Naive B cell (primary cell): ENCODE data around the gene PANK2. TPM values are rescaled to one million over a fixed set of nuclear protein-coding genes. Genes with fewer than 3 reads are reported as not detected.
"Not testable (repeated sequence)": the region's sequence is repeated elsewhere in the genome, so short reads cannot be mapped to it uniquely, and the experiment has no call there.

Source experiments
- ATAC-seq, 2 donors: fragments of 150-1000 bp; cut with Tn5 transposase; 2 replicates each; pipeline ENCODE4 v1.10.0; 2021; ENCODE audit warnings: low read depth in 2 of 2, mild to moderate bottlenecking in 2 of 2, moderate library complexity in 2 of 2
- DNase-seq: peaks from one replicate; pipeline ENCODE4 v3.0.0; 2022
- H3K27ac Mint-ChIP-seq, 6 donors: one replicate each; pipeline ENCODE4 v1.8.0; 2020 to 2022; ENCODE audit warnings: mild to moderate bottlenecking in 6 of 6, mixed read lengths in 6 of 6, moderate library complexity in 5 of 6, inconsistent platforms in 2 of 6
- H3K27me3 Mint-ChIP-seq, 3 donors: one replicate each; pipeline ENCODE4 v1.8.0; 2021 to 2022; ENCODE audit warnings: mixed read lengths in 3 of 3, mild to moderate bottlenecking in 1 of 3
- H3K36me3 Mint-ChIP-seq, 2 donors: one replicate each; pipeline ENCODE4 v1.8.0; 2020 to 2022; ENCODE audit warnings: mixed read lengths in 2 of 2, inconsistent platforms in 1 of 2, mild to moderate bottlenecking in 1 of 2
- H3K4me1 Mint-ChIP-seq, 3 donors: one replicate each; pipeline ENCODE4 v1.8.0; 2020 to 2022; ENCODE audit warnings: mixed read lengths in 3 of 3, inconsistent platforms in 1 of 3, mild to moderate bottlenecking in 1 of 3, moderate library complexity in 1 of 3
- H3K4me3 Mint-ChIP-seq, 8 donors: one replicate each; pipeline ENCODE4 v1.8.0; 2020 to 2022; ENCODE audit warnings: mild to moderate bottlenecking in 8 of 8, mixed read lengths in 8 of 8, moderate library complexity in 8 of 8, inconsistent platforms in 2 of 8
- H3K9me3 Mint-ChIP-seq, 7 donors: one replicate each; pipeline ENCODE4 v1.8.0; 2020 to 2022; ENCODE audit warnings: mixed read lengths in 7 of 7, mild to moderate bottlenecking in 5 of 7, inconsistent platforms in 2 of 7, moderate library complexity in 1 of 7
- polyA plus RNA-seq, 6 donors: library from polyadenylated mRNA; unstranded; fragments of 300-500 nt; fragmentation: Illumina TruSeq; gene quantifications; one replicate each; pipeline ENCODE4 v1.2.3, GENCODE V29; 2021; ENCODE audit warnings: low read depth in 6 of 6

The PANK2 gene
- 10 to 100 TPM; 34.8 to 57.7 (median 45.9) TPM for polyA plus RNA-seq

GRCh38 chr20:3888622-3889488, at the start of gene PANK2:
Gene PANK2 (plus strand): TSS chr20:3889387.
- H3K27me3 Mint-ChIP-seq, result no peaks in the 10 kb centered on the region
- peak within 1 kb of the TSS; percentile 95 to 100 (median 98) for H3K27ac Mint-ChIP-seq
- peaks cover 0 to 2% (median 0%) of the 10 kb centered on the region in 7 donors for H3K9me3 Mint-ChIP-seq
- H3K4me3 Mint-ChIP-seq, result peak within 1 kb of the TSS; percentile 97 to 100 (median 99)
- H3K4me1 Mint-ChIP-seq, result peaks cover 54 to 69% (median 59%) of the 10 kb centered on the region in 3 donors
- peak; percentile 98 for DNase-seq
- H3K36me3 Mint-ChIP-seq, result peaks cover 5 to 7% of the 10 kb centered on the region in 2 donors
- ATAC-seq, result peak; percentile 95

- not testable (repeated sequence) for DNase-seq, H3K4me1 Mint-ChIP-seq, H3K27ac Mint-ChIP-seq, ATAC-seq, H3K27me3 Mint-ChIP-seq, H3K4me3 Mint-ChIP-seq, H3K9me3 Mint-ChIP-seq, H3K36me3 Mint-ChIP-seq
Measured at GRCh38 chr20:3840201-3840600, 49.0 kb upstream of the PANK2 start.

- Mint-ChIP-seq H3K4me3 (peak overlapping the region in 3 of 8 donors; percentile 2 to 54 (median 5)), H3K27ac (no peak overlapping the region), H3K9me3 (no peaks in the 10 kb centered on the region), H3K27me3 (no peaks in the 10 kb centered on the region), H3K4me1 (peaks cover 2 to 17% (median 7%) of the 10 kb centered on the region in 3 donors), H3K36me3 (no peaks in the 10 kb centered on the region)
- ATAC-seq (no peak), DNase-seq (no peak)
Measured at GRCh38 chr20:3842348-3842930, 46.7 kb upstream of the PANK2 start.

DNA sequence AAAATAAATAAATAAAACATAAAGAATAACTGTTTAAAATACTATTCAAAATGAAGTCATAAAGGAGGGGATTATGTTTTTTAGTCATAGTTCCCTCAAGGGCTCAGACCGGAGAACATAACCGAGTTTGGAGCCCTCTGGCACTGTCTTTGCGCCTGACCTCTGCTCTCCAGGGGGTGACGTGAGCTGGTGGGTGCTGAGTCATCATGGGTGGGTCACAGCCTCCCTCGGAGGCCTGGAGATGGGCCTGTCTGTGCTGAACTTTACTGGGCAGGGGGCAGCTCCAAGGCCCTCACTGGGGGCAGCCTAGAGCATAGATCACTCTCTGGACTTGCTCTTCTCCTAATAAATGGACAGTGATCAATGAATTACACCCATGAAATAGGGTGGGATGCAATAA, 45.7 kb upstream of the PANK2 start:
- ATAC-seq, result no peak
- Mint-ChIP-seq H3K9me3 (no peaks in the 10 kb centered on the region), H3K36me3 (no peaks in the 10 kb centered on the region), H3K27ac (no peak overlapping the region), H3K4me1 (peaks cover 10 to 27% (median 10%) of the 10 kb centered on the region in 3 donors), H3K4me3 (no peak overlapping the region), H3K27me3 (no peaks in the 10 kb centered on the region)
- DNase-seq, result no peak

DNA sequence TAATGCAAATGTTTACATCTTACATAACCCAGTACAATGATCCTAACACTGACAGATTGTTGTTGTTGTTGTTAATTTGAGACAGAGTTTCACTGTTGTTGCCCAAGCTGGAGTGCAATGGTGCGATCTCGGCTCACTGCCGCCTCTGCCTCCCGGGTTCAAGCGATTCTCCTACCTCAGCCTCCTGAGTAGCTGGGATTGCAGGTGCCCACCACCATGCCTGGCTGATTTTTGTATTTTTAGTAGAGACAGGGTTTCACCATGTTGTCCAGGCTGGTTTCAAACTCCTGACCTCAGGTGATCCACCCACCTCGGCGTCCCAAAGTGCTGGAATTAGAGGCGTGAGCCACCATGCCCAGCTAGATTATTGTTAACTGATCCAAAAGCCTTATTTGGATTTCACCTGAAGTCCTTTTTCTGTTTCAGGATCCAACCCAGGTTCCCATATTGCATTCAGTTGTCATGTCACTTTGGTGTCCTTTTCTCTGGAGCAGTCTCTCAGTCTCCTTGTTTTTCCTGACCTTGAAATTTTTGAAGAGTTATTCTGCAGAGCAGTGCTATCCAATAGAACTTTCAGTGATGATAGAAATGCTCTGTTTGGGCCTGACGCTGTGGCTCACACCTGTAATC, 45.1 kb upstream of the PANK2 start:
- Mint-ChIP-seq H3K4me3 (peak overlapping the region in 2 of 8 donors; percentile 15 to 24), H3K4me1 (peaks cover 13 to 32% (median 16%) of the 10 kb centered on the region in 3 donors), H3K27ac (peak overlapping the region in 1 of 6 donors; percentile 49)
- DNase-seq, H3K27me3 Mint-ChIP-seq, H3K36me3 Mint-ChIP-seq, ATAC-seq, H3K9me3 Mint-ChIP-seq: not testable (repeated sequence)

- ATAC-seq, result no peak
Measured at GRCh38 chr20:3846378-3846739, 42.8 kb upstream of the PANK2 start.

DNA sequence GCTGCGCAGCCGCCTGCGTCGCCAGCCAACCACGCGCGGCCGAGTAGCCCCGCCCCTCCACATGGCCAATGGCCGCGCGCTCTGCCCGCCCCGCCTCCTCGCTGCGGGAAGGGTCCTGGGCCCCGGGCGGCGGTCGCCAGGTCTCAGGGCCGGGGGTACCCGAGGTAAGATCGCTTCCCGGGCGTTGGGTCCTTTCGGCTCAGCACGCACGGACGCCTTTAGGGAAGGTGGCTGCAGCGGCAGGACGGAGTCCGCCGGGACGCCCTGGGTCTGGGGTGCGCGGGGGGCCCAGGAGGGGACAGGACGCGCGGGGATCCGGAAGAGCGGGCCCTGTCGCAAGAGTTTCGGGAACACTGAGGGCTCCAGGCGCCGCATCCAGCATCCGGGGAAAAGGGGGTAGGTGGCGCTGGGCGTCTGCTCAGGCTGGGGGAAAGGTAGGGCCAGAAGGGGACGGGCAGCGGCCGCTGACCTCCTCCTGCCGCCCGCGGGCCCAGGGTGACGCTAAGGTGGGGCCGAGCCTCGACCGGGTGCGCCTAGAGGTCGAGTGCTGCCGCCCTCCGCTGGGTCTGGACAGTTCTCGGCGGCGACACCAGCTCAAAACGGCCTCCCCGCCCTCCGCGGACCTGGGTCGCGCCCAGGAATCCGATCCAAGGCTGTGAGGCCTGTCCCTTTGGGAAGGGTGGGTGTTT, 42.3 kb upstream of the PANK2 start, which contains the start of gene MAVS:
Gene MAVS, plus strand, starts transcription at position 95 of the 689 bp plus-strand sequence. CDS start 7,791 bp downstream, outside the sequence.
- peak; percentile 86 for DNase-seq
- Mint-ChIP-seq H3K27ac (peak within 1 kb of the TSS; percentile 82 to 96 (median 88)), H3K27me3 (no peaks in the 10 kb centered on the region), H3K9me3 (no peaks in the 10 kb centered on the region), H3K4me3 (peak within 1 kb of the TSS; percentile 88 to 95 (median 90)), H3K36me3 (no peaks in the 10 kb centered on the region), H3K4me1 (peaks cover 17 to 39% (median 24%) of the 10 kb centered on the region in 3 donors)
- ATAC-seq, result peak; percentile 98

More at GRCh38 chr20:3846378-3846739, 42.8 kb upstream of the PANK2 start:
- peaks cover 17 to 39% (median 24%) of the 10 kb centered on the region in 3 donors for H3K4me1 Mint-ChIP-seq
- no peaks in the 10 kb centered on the region for H3K27me3 Mint-ChIP-seq
- no peaks in the 10 kb centered on the region for H3K9me3 Mint-ChIP-seq
- H3K4me3 Mint-ChIP-seq, result peak overlapping the region; percentile 88 to 95 (median 90)
- H3K27ac Mint-ChIP-seq, result peak overlapping the region; percentile 63 to 96 (median 88)
- H3K36me3 Mint-ChIP-seq, result no peaks in the 10 kb centered on the region
- no peak for DNase-seq

DNA sequence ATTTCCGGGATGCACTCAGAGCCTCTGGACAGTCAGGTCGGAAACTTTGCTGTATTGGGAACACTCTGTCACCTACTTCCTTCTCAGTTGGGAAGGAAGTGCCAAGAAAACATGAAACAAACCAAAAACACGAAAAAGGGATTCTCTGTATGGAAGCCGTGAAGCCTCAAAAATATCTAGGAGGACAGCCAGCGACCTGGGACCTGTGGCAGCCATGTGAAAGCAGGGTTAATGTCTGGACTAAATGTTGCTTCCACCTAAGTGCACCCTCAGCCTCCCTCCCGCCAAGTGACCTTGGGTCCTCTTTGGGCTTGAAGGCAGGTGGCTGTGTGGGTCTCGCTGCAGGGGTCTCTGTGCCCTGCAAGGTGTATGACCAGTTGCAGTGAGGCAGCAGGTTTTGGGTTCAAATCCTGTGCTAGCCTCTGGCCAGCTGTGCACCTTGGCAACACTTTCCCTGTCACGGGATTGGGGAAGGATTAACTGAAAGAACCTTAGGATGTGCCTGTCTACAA, 41.7 kb upstream of the PANK2 start:
- Mint-ChIP-seq H3K36me3 (no peaks in the 10 kb centered on the region), H3K27ac (peak overlapping the region; percentile 24 to 96 (median 84)), H3K4me3 (peak overlapping the region; percentile 88 to 95 (median 90)), H3K9me3 (no peaks in the 10 kb centered on the region), H3K4me1 (peaks cover 17 to 39% (median 24%) of the 10 kb centered on the region in 3 donors), H3K27me3 (no peaks in the 10 kb centered on the region)
- DNase-seq, result no peak
- ATAC-seq, result no peak

GRCh38 chr20:3848565-3848964, 40.6 kb upstream of the PANK2 start:
- no peak for ATAC-seq
- H3K4me1 Mint-ChIP-seq, result peaks cover 17 to 39% (median 24%) of the 10 kb centered on the region in 3 donors
- peak overlapping the region; percentile 10 to 87 (median 80) for H3K27ac Mint-ChIP-seq
- H3K27me3 Mint-ChIP-seq, result no peaks in the 10 kb centered on the region
- DNase-seq, result no peak
- H3K36me3 Mint-ChIP-seq, result no peaks in the 10 kb centered on the region
- peak overlapping the region; percentile 64 to 93 (median 90) for H3K4me3 Mint-ChIP-seq
- no peaks in the 10 kb centered on the region for H3K9me3 Mint-ChIP-seq

GRCh38 chr20:3854462-3854871, 34.7 kb upstream of the PANK2 start:
- Mint-ChIP-seq H3K4me1 (peaks cover 10 to 16% (median 14%) of the 10 kb centered on the region in 3 donors), H3K27me3 (no peaks in the 10 kb centered on the region), H3K9me3 (no peaks in the 10 kb centered on the region), H3K36me3 (peaks cover 0 to 23% of the 10 kb centered on the region in 2 donors), H3K4me3 (no peak overlapping the region), H3K27ac (peak overlapping the region in 3 of 6 donors; percentile 11 to 60 (median 38))
- DNase-seq, result no peak
- no peak for ATAC-seq

DNA sequence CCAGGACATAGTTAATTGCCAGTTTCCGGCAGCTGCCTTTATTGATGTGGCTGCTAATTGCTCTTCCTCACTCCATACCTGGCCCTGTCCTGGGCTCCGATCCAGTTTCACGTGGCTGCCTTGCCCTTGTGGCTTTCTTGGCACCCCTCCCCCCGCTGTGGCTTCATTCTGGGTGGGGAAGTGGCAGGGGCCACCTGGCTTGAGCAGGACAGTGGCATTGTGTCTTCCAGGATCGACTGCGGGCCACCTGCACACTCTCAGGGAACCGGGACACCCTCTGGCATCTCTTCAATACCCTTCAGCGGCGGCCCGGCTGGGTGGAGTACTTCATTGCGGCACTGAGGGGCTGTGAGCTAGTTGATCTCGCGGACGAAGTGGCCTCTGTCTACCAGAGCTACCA, 31.8 kb upstream of the PANK2 start:
- Mint-ChIP-seq H3K27ac (no peak overlapping the region), H3K4me3 (peak overlapping the region in 1 of 8 donors; percentile 31), H3K4me1 (peaks cover 7 to 12% (median 11%) of the 10 kb centered on the region in 3 donors), H3K27me3 (no peaks in the 10 kb centered on the region), H3K36me3 (peaks cover 0 to 34% of the 10 kb centered on the region in 2 donors), H3K9me3 (no peaks in the 10 kb centered on the region)
- no peak for DNase-seq
- ATAC-seq, result no peak

DNA sequence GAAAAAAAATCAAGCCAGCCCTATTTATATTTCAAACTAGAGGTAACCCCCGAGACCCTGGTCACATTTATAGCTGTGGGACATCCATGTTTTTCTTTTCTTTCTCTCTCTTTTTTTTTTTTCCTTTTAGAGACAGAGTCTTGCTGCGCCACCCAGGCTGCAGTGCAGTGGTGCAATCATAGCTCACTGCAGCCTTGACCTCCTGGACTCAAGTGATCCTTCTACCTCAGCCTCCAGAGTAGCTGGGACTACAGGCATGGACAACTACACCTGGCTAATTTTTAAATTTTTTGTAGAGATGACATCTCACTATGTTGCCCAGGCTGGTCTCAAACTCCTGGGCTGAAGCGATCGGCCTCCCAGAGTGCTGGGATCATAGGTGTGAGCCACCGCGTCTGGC, 30.5 kb upstream of the PANK2 start:
- H3K36me3 Mint-ChIP-seq, result peaks cover 9 to 47% of the 10 kb centered on the region in 2 donors
- no peak overlapping the region for H3K4me3 Mint-ChIP-seq
- no peaks in the 10 kb centered on the region for H3K27me3 Mint-ChIP-seq
- peaks cover 8 to 18% (median 12%) of the 10 kb centered on the region in 3 donors for H3K4me1 Mint-ChIP-seq
- ATAC-seq (no peak), DNase-seq (no peak)
- H3K27ac Mint-ChIP-seq, result no peak overlapping the region
- H3K9me3 Mint-ChIP-seq, result no peaks in the 10 kb centered on the region
